Activated CD8-positive, alpha-beta T cell treated with anti-CD3 and anti-CD28 coated beads, Interleukin-2, amount 10 ng/mL, durations not matched to agents 7 days and 5 days (primary cell): ENCODE data around the gene RMND1. TPM values are rescaled to one million over a fixed set of nuclear protein-coding genes. Genes with fewer than 3 reads are reported as not detected.
A peak's percentile ranks its signal among the peaks of the same experiment; 100 is the strongest.
"Not testable (repeated sequence)": the region's sequence is repeated elsewhere in the genome, so short reads cannot be mapped to it uniquely, and the experiment has no call there.

Source experiments
- ATAC-seq: fragments of 150-1000 bp; cut with Tn5 transposase; one replicate; pipeline ENCODE4 v1.10.0; 2021; ENCODE audit warnings: moderate library complexity
- CTCF ChIA-PET: fragments of 350-600 bp; sonication (Branson Sonifier 250); formaldehyde crosslinking; loops from one replicate; lab custom pipeline; 2021; ENCODE audit warnings: antibody characterized with exemption; lab: Charles Lee
- POLR2A ChIA-PET: fragments of 350-600 bp; sonication (Branson Sonifier 250); formaldehyde crosslinking; loops from one replicate; lab custom pipeline; 2021; ENCODE audit warnings: antibody characterized with exemption; lab: Charles Lee
- DNase-seq: peaks from one replicate; pipeline ENCODE4 v3.0.0-alpha.2; 2020
- H3K27ac Mint-ChIP-seq: one replicate; pipeline ENCODE4 v1.8.0; 2021; ENCODE audit warnings: mild to moderate bottlenecking, mixed read lengths
- H3K27me3 Mint-ChIP-seq: one replicate; pipeline ENCODE4 v1.8.0; 2021; ENCODE audit warnings: low read depth, mixed read lengths
- H3K36me3 Mint-ChIP-seq: one replicate; pipeline ENCODE4 v1.8.0; 2021; ENCODE audit warnings: low read depth, mixed read lengths
- H3K4me1 Mint-ChIP-seq: one replicate; pipeline ENCODE4 v1.8.0; 2021; ENCODE audit warnings: low read depth, mixed read lengths
- H3K4me3 Mint-ChIP-seq: one replicate; pipeline ENCODE4 v1.8.0; 2021; ENCODE audit warnings: mild to moderate bottlenecking, mixed read lengths
- H3K9me3 Mint-ChIP-seq: one replicate; pipeline ENCODE4 v1.8.0; 2022; ENCODE audit warnings: mixed read lengths; ENCODE audit not compliant: insufficient read depth
- total RNA-seq, 2 experiments: library from RNA; stranded (reverse); gene quantifications; one replicate each; pipeline ENCODE4 v1.2.3, GENCODE V29; 2021

The RMND1 gene
- total RNA-seq, 2 experiments from 2014 or later: 18.6 to 19.2 TPM

GRCh38 chr6:151382631-151383030, 69.3 kb downstream of the RMND1 start:
- H3K27me3 Mint-ChIP-seq, H3K4me3 Mint-ChIP-seq, ATAC-seq, H3K27ac Mint-ChIP-seq, POLR2A ChIA-PET, DNase-seq, H3K9me3 Mint-ChIP-seq: not testable (repeated sequence)
- H3K36me3 Mint-ChIP-seq: peaks cover 45% of the 10 kb centered on the region
- H3K4me1 Mint-ChIP-seq: peaks cover 71% of the 10 kb centered on the region
- CTCF ChIA-PET: interaction anchor here (3.6 kb wide), 1 partner anchor 10 kb away, joined by 19 read pairs; no protein-coding TSS in a partner anchor

GRCh38 chr6:151381722-151382121, 70.2 kb downstream of the RMND1 start:
- H3K36me3 Mint-ChIP-seq: peaks cover 39% of the 10 kb centered on the region
- peak overlapping the region; percentile 92 for H3K27ac Mint-ChIP-seq
- DNase-seq: no peak
- H3K27me3 Mint-ChIP-seq: no peaks in the 10 kb centered on the region
- CTCF ChIA-PET: no interaction called here
- H3K9me3 Mint-ChIP-seq: no peaks in the 10 kb centered on the region
- POLR2A ChIA-PET: interaction anchor here (1.8 kb wide), 1 partner anchor 9 kb away, joined by 7 read pairs; no protein-coding TSS in a partner anchor
- no peak overlapping the region for H3K4me3 Mint-ChIP-seq
- no peak for ATAC-seq
- peaks cover 69% of the 10 kb centered on the region for H3K4me1 Mint-ChIP-seq

DNA sequence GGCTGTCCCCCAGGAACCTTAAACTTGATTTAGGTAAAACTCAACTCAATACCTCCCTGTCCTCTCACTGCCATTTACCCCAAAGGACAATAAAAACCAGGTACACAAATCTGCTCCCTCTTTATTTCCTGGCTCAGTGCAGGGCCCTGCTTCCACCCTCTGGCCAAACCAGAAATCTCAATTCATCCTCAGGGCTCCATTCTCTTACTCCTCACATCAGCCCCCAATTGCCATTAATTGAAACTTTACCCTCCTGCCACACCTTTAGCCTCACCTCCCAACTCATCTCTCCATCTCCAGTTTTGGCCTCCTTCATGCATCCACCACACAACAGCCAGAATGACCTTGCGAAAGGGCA, 71.1 kb downstream of the RMND1 start:
- DNase-seq (no peak), ATAC-seq (peak; percentile 13)
- H3K9me3 Mint-ChIP-seq: no peaks in the 10 kb centered on the region
- POLR2A ChIA-PET: interaction anchor here (0.9 to 1.8 kb wide), 4 partner anchors 9 to 22 kb away, joined by 3 to 7 read pairs (median 4); no protein-coding TSS in a partner anchor
- H3K4me3 Mint-ChIP-seq: peak overlapping the region; percentile 79
- CTCF ChIA-PET: interaction anchor here (0.8 to 1.3 kb wide), 2 partner anchors 9 to 12 kb away, joined by 3 to 9 read pairs; no protein-coding TSS in a partner anchor
- no peaks in the 10 kb centered on the region for H3K27me3 Mint-ChIP-seq
- peaks cover 38% of the 10 kb centered on the region for H3K36me3 Mint-ChIP-seq
- H3K27ac Mint-ChIP-seq: peak overlapping the region; percentile 92
- H3K4me1 Mint-ChIP-seq: peaks cover 72% of the 10 kb centered on the region

DNA sequence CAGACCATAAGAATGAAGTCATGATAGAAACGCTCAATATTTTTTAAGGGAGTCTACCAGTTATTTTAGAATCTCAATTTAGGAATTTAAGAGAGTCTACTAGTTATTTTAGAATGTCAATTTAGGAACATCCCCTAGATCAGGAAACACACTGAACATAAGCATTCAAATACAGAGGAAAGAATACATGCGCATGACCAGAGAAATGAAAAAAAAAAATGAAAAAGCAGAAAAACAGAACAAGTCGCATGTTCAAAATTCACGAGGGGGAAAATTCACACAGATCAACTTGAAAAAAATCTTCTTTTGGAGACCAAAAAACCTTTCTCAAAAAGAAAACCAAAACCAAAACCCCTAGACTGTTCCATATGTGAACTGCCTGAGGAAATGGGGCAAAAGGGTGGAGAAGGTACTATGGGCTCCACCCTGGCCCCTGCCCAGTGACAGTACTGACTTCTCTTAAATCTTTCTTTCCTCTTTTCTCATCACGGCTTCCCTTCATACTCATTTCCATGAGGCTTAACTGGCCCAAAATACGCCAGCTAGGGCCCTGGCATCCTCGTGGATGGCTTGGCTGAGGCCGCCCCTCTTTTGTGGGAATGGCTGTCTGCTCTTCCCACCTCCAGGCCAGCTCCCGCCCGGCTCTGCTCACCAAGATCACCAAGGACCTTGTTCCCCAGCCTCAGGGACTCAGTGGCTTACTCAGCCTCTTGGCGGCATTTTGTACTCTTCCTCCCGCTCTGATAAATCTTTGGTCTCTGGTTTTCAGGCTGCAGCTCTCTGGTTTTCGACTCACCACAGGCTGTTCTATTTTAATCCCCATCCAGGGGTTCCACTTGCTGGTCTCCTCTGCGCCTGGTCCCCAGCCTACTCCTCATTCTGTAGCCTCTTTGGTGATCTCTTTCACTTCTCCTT, 71.7 kb downstream of the RMND1 start:
- CTCF ChIA-PET: interaction anchor here (0.5 to 1.3 kb wide), 4 partner anchors 9 to 55 kb away, joined by 3 to 9 read pairs (median 3); no protein-coding TSS in a partner anchor
- no peaks in the 10 kb centered on the region for H3K9me3 Mint-ChIP-seq
- ATAC-seq: peak; percentile 88
- H3K36me3 Mint-ChIP-seq: peaks cover 36% of the 10 kb centered on the region
- H3K27me3 Mint-ChIP-seq: no peaks in the 10 kb centered on the region
- peaks cover 72% of the 10 kb centered on the region for H3K4me1 Mint-ChIP-seq
- POLR2A ChIA-PET: interaction anchor here (0.9 to 4.8 kb wide), 5 partner anchors 9 to 22 kb away, joined by 3 to 35 read pairs (median 5); partner anchors contain the start of gene ZBTB2
- peak overlapping the region; percentile 79 for H3K4me3 Mint-ChIP-seq
- DNase-seq: peak; percentile 50
- H3K27ac Mint-ChIP-seq: peak overlapping the region; percentile 92

DNA sequence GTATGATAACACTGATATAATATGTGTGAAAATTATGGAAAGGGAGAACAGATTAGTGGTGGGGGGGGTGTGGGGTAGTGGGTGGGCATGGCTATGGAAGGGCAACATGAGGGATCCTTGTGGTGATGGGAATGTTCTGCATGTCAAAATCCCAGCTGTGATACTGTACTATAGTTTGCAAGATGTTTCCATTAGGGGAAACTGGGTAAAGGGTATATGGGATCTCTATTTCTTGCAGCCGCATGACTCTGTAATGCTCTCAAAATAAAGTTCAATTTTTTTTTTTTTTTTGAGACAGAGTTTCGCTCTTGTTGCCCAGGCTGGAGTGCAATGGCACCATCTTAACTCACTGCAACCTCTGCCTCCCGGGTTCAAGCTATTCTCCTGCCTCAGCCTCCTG, 74.8 kb downstream of the RMND1 start:
- ChIA-PET CTCF (interaction anchor here (0.6 to 1.8 kb wide), 2 partner anchors 8 to 108 kb away, joined by 3 to 5 read pairs; no protein-coding TSS in a partner anchor), POLR2A (interaction anchor here (0.6 to 4.8 kb wide), 2 partner anchors 13 to 44 kb away, joined by 3 to 35 read pairs; partner anchors contain the start of gene ZBTB2)
- ATAC-seq (no peak), DNase-seq (no peak)
- Mint-ChIP-seq H3K9me3 (no peaks in the 10 kb centered on the region), H3K27me3 (no peaks in the 10 kb centered on the region), H3K27ac (peak overlapping the region; percentile 76), H3K4me3 (no peak overlapping the region), H3K36me3 (peaks cover 37% of the 10 kb centered on the region), H3K4me1 (peaks cover 81% of the 10 kb centered on the region)

GRCh38 chr6:151376440-151376839, 75.5 kb downstream of the RMND1 start:
- ChIA-PET CTCF (interaction anchor here (1.0 to 1.8 kb wide), 2 partner anchors 9 to 52 kb away, joined by 3 to 5 read pairs; no protein-coding TSS in a partner anchor), POLR2A (interaction anchor here (4.8 kb wide), 1 partner anchor 14 kb away, joined by 35 read pairs; the partner anchor contains the start of gene ZBTB2)
- DNase-seq (no peak), ATAC-seq (no peak)
- Mint-ChIP-seq H3K4me3 (peak overlapping the region; percentile 49), H3K9me3 (no peaks in the 10 kb centered on the region), H3K36me3 (peaks cover 41% of the 10 kb centered on the region), H3K4me1 (peaks cover 83% of the 10 kb centered on the region), H3K27me3 (no peaks in the 10 kb centered on the region), H3K27ac (peak overlapping the region; percentile 76)

DNA sequence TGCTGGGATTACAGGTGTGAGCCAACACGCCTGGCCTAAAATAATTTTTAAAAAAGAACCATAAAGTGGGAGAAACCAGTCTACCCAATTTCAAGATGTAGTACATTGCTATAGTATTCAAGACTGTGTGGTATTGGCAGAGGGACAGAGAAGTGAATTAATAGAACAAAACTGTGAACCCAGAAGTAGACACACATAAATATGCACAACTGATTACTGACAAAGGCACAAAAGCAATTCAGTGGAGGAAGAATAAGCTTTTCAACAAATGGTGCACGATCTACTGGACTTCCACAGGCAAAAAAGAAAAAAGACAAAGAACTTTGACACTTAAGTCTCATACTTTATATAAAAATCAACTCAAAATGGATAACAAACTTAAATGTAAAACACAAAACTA, 76.1 kb downstream of the RMND1 start:
- Mint-ChIP-seq H3K36me3 (peaks cover 46% of the 10 kb centered on the region), H3K4me1 (peaks cover 84% of the 10 kb centered on the region), H3K4me3 (no peak overlapping the region), H3K27me3 (no peaks in the 10 kb centered on the region), H3K9me3 (no peaks in the 10 kb centered on the region), H3K27ac (peak overlapping the region; percentile 76)
- CTCF ChIA-PET: interaction anchor here (1.0 to 1.8 kb wide), 3 partner anchors 9 to 51 kb away, joined by 3 to 5 read pairs (median 3); no protein-coding TSS in a partner anchor
- no peak for DNase-seq
- no peak for ATAC-seq
- POLR2A ChIA-PET: interaction anchor here (4.8 kb wide), 1 partner anchor 15 kb away, joined by 35 read pairs; the partner anchor contains the start of gene ZBTB2

DNA sequence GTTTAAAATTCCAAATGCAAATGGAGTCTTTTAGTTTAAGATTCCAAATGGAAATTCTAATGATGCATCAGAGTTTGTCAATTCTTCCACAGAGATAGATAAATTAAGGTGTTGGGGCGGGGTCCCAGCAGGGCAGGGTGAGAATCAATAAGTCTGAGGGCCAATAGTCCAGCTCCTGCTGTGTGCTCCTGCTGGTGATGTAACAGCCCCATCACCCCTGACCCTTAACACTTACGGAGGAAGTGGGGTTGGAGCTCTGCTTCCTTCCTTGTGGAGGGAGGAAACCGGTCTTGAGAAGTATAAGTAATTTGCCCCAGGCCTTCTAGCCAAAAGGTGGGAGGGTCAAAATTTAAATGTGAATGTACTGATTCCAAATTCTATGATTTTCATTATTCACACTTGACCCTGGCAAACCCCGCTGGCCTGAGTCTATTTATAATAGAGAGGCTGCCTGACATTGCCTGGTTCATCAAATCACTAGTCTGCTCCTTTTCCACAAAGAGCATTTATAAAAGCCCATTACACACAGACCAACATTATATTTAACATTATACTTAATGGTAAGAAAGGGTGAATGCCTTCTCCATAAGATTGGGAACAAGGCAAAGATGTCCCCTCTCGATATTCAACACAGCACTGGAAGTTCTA, 77.8 kb downstream of the RMND1 start:
- peak; percentile 54 for ATAC-seq
- Mint-ChIP-seq H3K4me3 (peak overlapping the region; percentile 66), H3K36me3 (peaks cover 55% of the 10 kb centered on the region), H3K27ac (peak overlapping the region; percentile 93), H3K27me3 (no peaks in the 10 kb centered on the region), H3K9me3 (no peaks in the 10 kb centered on the region), H3K4me1 (peaks cover 70% of the 10 kb centered on the region)
- CTCF ChIA-PET: interaction anchor here (0.9 to 3.4 kb wide), 3 partner anchors 10 to 48 kb away, joined by 3 to 19 read pairs (median 18); no protein-coding TSS in a partner anchor
- POLR2A ChIA-PET: interaction anchor here (1.2 to 3.5 kb wide), 4 partner anchors 11 to 78 kb away, joined by 4 to 45 read pairs (median 5); partner anchors contain the start of genes RMND1 and ZBTB2
- DNase-seq: peak; percentile 40

DNA sequence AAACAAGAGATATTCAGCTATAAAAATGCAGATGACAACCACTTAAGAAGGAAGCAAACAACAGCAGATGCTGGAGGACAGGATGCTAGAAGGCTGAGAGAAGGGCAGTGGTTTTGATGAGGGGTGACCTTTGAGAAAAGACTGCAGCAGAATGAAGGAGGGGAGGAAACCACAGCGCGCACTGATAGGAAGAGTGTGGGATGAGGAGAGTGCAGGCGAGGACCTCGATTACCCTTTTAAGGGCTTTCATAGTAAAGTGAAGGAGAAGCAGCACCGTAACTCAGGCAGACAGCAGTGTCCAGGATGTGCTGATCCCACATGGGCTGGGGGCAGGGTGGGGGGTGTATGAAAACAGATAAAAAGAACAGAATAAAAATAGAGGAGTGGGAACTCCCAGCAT, 79.8 kb downstream of the RMND1 start:
- H3K27ac Mint-ChIP-seq: peak overlapping the region; percentile 93
- no peaks in the 10 kb centered on the region for H3K9me3 Mint-ChIP-seq
- H3K36me3 Mint-ChIP-seq: peaks cover 50% of the 10 kb centered on the region
- DNase-seq (peak; percentile 58), ATAC-seq (peak; percentile 54)
- CTCF ChIA-PET: interaction anchor here (1.5 to 3.4 kb wide), 5 partner anchors 12 to 48 kb away, joined by 5 to 19 read pairs (median 7); no protein-coding TSS in a partner anchor
- no peaks in the 10 kb centered on the region for H3K27me3 Mint-ChIP-seq
- POLR2A ChIA-PET: interaction anchor here (0.9 to 3.5 kb wide), 3 partner anchors 14 to 79 kb away, joined by 3 to 45 read pairs (median 4); partner anchors contain the start of gene ZBTB2
- peaks cover 58% of the 10 kb centered on the region for H3K4me1 Mint-ChIP-seq
- peak overlapping the region; percentile 57 for H3K4me3 Mint-ChIP-seq

DNA sequence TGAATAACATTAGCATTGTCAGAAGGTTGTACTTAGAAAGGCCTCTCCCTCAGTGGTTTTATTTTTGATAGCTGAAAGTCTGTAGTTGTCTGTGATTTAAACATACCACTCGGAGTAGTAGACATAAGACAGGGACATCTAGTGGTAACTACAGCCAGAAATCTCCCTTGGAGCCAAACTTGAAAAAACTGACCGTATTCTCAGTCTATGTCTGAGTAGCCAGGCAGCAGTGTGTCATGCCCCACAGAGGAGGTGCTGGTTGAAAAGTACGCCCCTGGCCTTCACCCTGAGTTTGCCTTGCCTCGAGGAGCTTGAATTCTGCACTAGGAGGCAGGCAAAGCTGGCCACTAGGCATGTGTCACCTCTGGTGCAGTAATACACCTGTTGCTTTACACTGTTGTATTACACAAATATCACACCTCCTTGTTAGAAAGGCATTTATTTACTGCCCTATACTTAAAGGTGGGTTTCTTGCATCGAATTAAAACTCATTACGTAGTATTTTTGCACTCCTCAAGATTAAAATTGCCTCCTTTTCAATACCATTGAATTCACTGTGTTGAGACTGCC, 81.3 kb downstream of the RMND1 start:
- Mint-ChIP-seq H3K9me3 (no peaks in the 10 kb centered on the region), H3K27me3 (no peaks in the 10 kb centered on the region), H3K4me1 (peaks cover 42% of the 10 kb centered on the region), H3K4me3 (no peak overlapping the region), H3K36me3 (peaks cover 55% of the 10 kb centered on the region), H3K27ac (peak overlapping the region; percentile 93)
- ChIA-PET POLR2A (no interaction called here), CTCF (interaction anchor here (1.8 kb wide), 1 partner anchor 13 kb away, joined by 7 read pairs; no protein-coding TSS in a partner anchor)
- DNase-seq (no peak), ATAC-seq (no peak)
